ENCODE results near the gene DNAH9.

GRCh38 chr17:11580677-11581076, 17.6 kb upstream of the DNAH9 start:
- TF ChIP-seq CTCF (IDR thresholded peaks at IDR 0.05) (no peak), POLR2A (IDR thresholded peaks at IDR 0.05) (no peak)
